Liver (tissue), 9 donors: ENCODE measurements around the gene FOXG1. TPM values are rescaled to one million over a fixed set of nuclear protein-coding genes. Genes with fewer than 3 reads are reported as not detected.

Experiments
- DNase-seq: peaks from one replicate; pipeline ENCODE4 v3.0.0-alpha.2; 2017; ENCODE audit warnings: low spot score
- H3K27ac ChIP-seq, 2 donors: one replicate each; pipeline ENCODE4 v1.7.0; 2013; ENCODE audit warnings: inconsistent platforms in 2 of 2, low read length in 2 of 2, control low read depth in 1 of 2, low read depth in 1 of 2, mild to moderate bottlenecking in 1 of 2
- H3K27me3 ChIP-seq, 4 donors: one replicate each; pipeline versions ENCODE4 v1.6.1 to v1.7.0; 2013; ENCODE audit warnings: low read length in 3 of 4, inconsistent platforms in 1 of 4, mild to moderate bottlenecking in 1 of 4, moderate library complexity in 1 of 4; ENCODE audit not compliant: control insufficient read depth in 4 of 4, insufficient read depth in 4 of 4
- H3K36me3 ChIP-seq, 4 donors: one replicate each; pipeline versions ENCODE4 v1.6.1 to v1.7.0; 2013; ENCODE audit warnings: low read length in 3 of 4, mild to moderate bottlenecking in 3 of 4, low read depth in 1 of 4, moderate library complexity in 1 of 4; ENCODE audit not compliant: control insufficient read depth in 4 of 4, insufficient read depth in 3 of 4
- H3K4me1 ChIP-seq, 4 donors: one replicate each; pipeline versions ENCODE4 v1.6.1 to v1.7.0; 2013; ENCODE audit warnings: low read length in 3 of 4, mild to moderate bottlenecking in 3 of 4, moderate library complexity in 1 of 4; ENCODE audit not compliant: control insufficient read depth in 4 of 4, insufficient read depth in 4 of 4
- H3K4me3 ChIP-seq, 3 donors: one replicate each; pipeline versions ENCODE4 v1.6.1 to v1.7.0; 2013; ENCODE audit warnings: low read length in 3 of 3, control low read depth in 1 of 3, low read depth in 1 of 3, mild to moderate bottlenecking in 1 of 3
- H3K9ac ChIP-seq, 2 donors: one replicate each; pipeline ENCODE4 v1.7.0; 2013; ENCODE audit warnings: low read length in 2 of 2, mild to moderate bottlenecking in 2 of 2, moderate library complexity in 2 of 2, control low read depth in 1 of 2, low read depth in 1 of 2
- H3K9me3 ChIP-seq, 4 donors: one replicate each; pipeline versions ENCODE4 v1.6.1 to v1.7.0; 2013; ENCODE audit warnings: low read length in 3 of 4; ENCODE audit not compliant: control insufficient read depth in 4 of 4
- ATF3 ChIP-seq: IDR thresholded peaks from 2 replicates; pipeline ENCODE4 v1.6.1; 2016; ENCODE audit warnings: antibody characterized with exemption
- CTCF ChIP-seq: fragments of 150-350 bp; IDR thresholded peaks from 2 replicates; pipeline ENCODE4 v1.5.1; 2017; ENCODE audit warnings: improper control_type of control experiment, low read depth, low read length; ENCODE audit not compliant: missing input control
- EGR1 ChIP-seq, 2 donors: IDR thresholded peaks; 2 replicates each; pipeline ENCODE4 v1.6.1; 2016 to 2018; ENCODE audit warnings: antibody characterized with exemption in 2 of 2, low read depth in 2 of 2
- FOXA1 ChIP-seq: IDR thresholded peaks from 2 replicates; pipeline ENCODE4 v1.6.1; 2016; ENCODE audit warnings: antibody characterized with exemption
- FOXA2 ChIP-seq: IDR thresholded peaks from 2 replicates; pipeline ENCODE4 v1.6.1; 2016; ENCODE audit warnings: antibody characterized with exemption
- GABPA ChIP-seq, 2 donors: IDR thresholded peaks in 1 of 2; conservative IDR thresholded peaks in 1 of 2; 2 replicates each; pipeline ENCODE4 v1.6.1; 2016; ENCODE audit warnings: antibody characterized with exemption in 2 of 2, mild to moderate bottlenecking in 1 of 2, moderate library complexity in 1 of 2
- HNF4A ChIP-seq, 2 donors: conservative IDR thresholded peaks; 2 replicates each; pipeline ENCODE4 v1.6.1; 2016; ENCODE audit warnings: antibody characterized with exemption in 2 of 2, mild to moderate bottlenecking in 2 of 2
- HNF4G ChIP-seq: IDR thresholded peaks from 2 replicates; pipeline ENCODE4 v1.6.1; 2016; ENCODE audit warnings: antibody characterized with exemption
- JUND ChIP-seq, 2 donors: IDR thresholded peaks; 2 replicates each; pipeline ENCODE4 v1.6.1; 2016; ENCODE audit warnings: antibody characterized with exemption in 2 of 2
- MAX ChIP-seq: IDR thresholded peaks from 2 replicates; pipeline ENCODE4 v1.6.1; 2016; ENCODE audit warnings: antibody characterized with exemption
- NR2F2 ChIP-seq: IDR thresholded peaks from 2 replicates; pipeline ENCODE4 v1.6.1; 2016; ENCODE audit warnings: antibody characterized with exemption
- RAD21 ChIP-seq, 2 donors: IDR thresholded peaks; 2 replicates each; pipeline ENCODE4 v1.6.1; 2016; ENCODE audit warnings: antibody characterized with exemption in 2 of 2, mild to moderate bottlenecking in 2 of 2
- REST ChIP-seq: IDR thresholded peaks from 2 replicates; pipeline ENCODE4 v1.6.1; 2016; ENCODE audit warnings: antibody characterized with exemption, mild to moderate bottlenecking
- RXRA ChIP-seq, 2 donors: IDR thresholded peaks; 2 replicates each; pipeline ENCODE4 v1.6.1; 2017 to 2018; ENCODE audit warnings: antibody characterized with exemption in 2 of 2, mild to moderate bottlenecking in 1 of 2
- SP1 ChIP-seq: IDR thresholded peaks from 2 replicates; pipeline ENCODE4 v1.6.1; 2018; ENCODE audit warnings: antibody characterized with exemption, mild to moderate bottlenecking
- TAF1 ChIP-seq: conservative IDR thresholded peaks from 2 replicates; pipeline ENCODE4 v1.6.1; 2016; ENCODE audit warnings: antibody characterized with exemption, mild to moderate bottlenecking
- YY1 ChIP-seq: IDR thresholded peaks from 2 replicates; pipeline ENCODE4 v1.6.1; 2016; ENCODE audit warnings: antibody characterized with exemption, mild to moderate bottlenecking
- ZBTB33 ChIP-seq: IDR thresholded peaks from 2 replicates; pipeline ENCODE4 v1.6.1; 2016; ENCODE audit warnings: antibody characterized with exemption
- WGBS: extraction: QIAGEN DNeasy Blood & Tissue Kit; methylation state at CpG from one replicate; pipeline ENCODE4 v1.1.7; 2013; 5-methylcytosine and 5-hydroxymethylcytosine counted together
- polyA plus RNA-seq, 2 donors: library from polyadenylated mRNA; stranded (reverse) in 1 of 2; unstranded in 1 of 2; fragments of 200-250 nt in 1 of 2; fragments of >200 nt in 1 of 2; fragmentation: Nextera tagmentation in 1 of 2; extraction: Ambion mirVana in 1 of 2; gene quantifications; one replicate each; pipeline versions ENCODE4 v1.2.1 to v1.2.3, GENCODE V29; 2013 to 2015
- total RNA-seq, 2 donors: library from RNA; depleted of rRNA; stranded (reverse); fragments of >200 nt; gene quantifications; one replicate each; pipeline ENCODE4 v1.2.3, GENCODE V29; 2014
- donor health status: healthy.
- donor health status: healthy.
- donor health status: healthy.
- donor health status: healthy.
- donor health status: healthy.

Gene FOXG1
- total and polyA plus RNA-seq, 4 donors: not detected

- WGBS: 5% methylated on average over 7 of the region's 7 CpGs
- no peak for DNase-seq
- TF ChIP-seq FOXA1: no peak
- no peak for TF ChIP-seq ZBTB33
- no peak for TF ChIP-seq FOXA2
- TF ChIP-seq EGR1 (IDR thresholded peaks at IDR 0.05; ENCODE audit: low read depth in 2 of 2): no peak
- no peak for TF ChIP-seq HNF4A (conservative IDR thresholded peaks at IDR 0.05)
- no peak for TF ChIP-seq REST
- TF ChIP-seq TAF1: no peak
- TF ChIP-seq GABPA (IDR thresholded peaks at IDR 0.05 in 1 of 2, conservative IDR thresholded peaks at IDR 0.05 in 1 of 2): no peak
- TF ChIP-seq MAX: no peak
- TF ChIP-seq ATF3: no peak
- no peak for TF ChIP-seq SP1
- TF ChIP-seq YY1: no peak
- no peak for TF ChIP-seq RXRA (IDR thresholded peaks at IDR 0.05)
- no peak for TF ChIP-seq NR2F2
- no peak for TF ChIP-seq CTCF
- TF ChIP-seq RAD21 (IDR thresholded peaks at IDR 0.05): no peak
- TF ChIP-seq JUND (IDR thresholded peaks at IDR 0.05): no peak
- TF ChIP-seq HNF4G: no peak
- H3K9ac ChIP-seq: no peak overlapping the region
- H3K27ac ChIP-seq: no peak overlapping the region
- H3K4me3 ChIP-seq: no peak overlapping the region
- H3K4me1 ChIP-seq: peaks cover 0 to 4% (median 2%) of the 10 kb centered on the region in 4 donors
- peaks cover 0 to 3% (median 2%) of the 10 kb centered on the region in 4 donors for H3K9me3 ChIP-seq
- peaks cover 3 to 31% (median 19%) of the 10 kb centered on the region in 4 donors for H3K27me3 ChIP-seq
- no peaks in the 10 kb centered on the region for H3K36me3 ChIP-seq
Measured at GRCh38 chr14:28773176-28773575, 6.6 kb downstream of the FOXG1 start.
